ENCODE data around the gene PCK2.

Gene PCK2

DNA sequence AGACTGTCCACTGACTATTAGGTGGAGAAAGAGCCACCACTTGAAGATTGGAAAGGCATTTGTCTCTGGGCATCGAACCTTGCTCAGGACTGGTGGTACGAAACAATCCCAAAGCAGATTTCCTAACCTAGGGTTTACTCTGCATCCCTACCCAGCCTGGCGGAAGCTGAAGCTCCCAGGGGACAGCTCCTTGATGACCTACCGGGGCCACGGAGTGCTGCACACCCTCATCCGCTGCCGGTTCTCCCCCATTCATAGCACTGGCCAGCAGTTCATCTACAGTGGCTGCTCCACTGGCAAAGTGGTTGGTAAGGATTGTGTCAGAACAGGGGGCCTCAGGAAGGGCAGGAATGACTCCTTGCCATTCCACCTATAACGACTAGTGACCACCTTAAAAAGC lies 27.1 kb downstream of the PCK2 start:
- FAIRE-seq, result no peak

DNA sequence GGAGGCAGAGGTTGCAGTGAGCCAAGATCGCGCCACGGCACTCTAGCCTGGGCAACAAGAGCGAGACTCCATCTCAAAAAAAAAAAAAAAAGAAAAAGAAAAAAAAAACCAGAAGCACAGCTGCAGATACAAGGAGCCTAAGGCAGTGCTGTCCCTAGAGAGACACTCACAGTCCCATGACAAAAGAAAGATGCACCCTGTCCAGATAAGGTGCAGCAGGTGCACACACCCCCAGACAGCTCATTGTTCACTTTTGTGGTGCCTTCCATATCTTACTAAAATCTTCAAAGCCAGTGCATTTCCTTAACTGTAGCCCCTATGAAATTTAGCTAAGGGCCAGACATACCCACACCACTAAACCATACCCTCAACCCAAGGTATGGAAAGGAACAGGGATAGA lies 28.3 kb downstream of the PCK2 start:
- no peak for FAIRE-seq

DNA sequence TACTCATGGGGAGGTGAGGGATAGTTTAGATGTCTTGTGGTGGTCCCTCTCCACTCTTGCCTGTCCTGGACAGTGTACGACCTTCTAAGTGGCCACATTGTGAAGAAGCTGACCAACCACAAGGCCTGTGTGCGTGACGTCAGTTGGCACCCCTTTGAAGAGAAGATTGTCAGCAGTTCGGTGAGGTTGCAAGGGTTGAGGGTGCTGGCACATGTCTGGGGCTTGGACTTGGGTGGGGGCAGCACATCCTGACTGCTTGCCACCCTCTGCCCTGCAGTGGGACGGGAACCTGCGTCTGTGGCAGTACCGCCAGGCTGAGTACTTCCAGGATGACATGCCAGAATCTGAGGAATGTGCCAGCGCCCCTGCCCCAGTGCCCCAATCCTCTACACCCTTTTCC lies 28.8 kb downstream of the PCK2 start:
- no peak for FAIRE-seq

DNA sequence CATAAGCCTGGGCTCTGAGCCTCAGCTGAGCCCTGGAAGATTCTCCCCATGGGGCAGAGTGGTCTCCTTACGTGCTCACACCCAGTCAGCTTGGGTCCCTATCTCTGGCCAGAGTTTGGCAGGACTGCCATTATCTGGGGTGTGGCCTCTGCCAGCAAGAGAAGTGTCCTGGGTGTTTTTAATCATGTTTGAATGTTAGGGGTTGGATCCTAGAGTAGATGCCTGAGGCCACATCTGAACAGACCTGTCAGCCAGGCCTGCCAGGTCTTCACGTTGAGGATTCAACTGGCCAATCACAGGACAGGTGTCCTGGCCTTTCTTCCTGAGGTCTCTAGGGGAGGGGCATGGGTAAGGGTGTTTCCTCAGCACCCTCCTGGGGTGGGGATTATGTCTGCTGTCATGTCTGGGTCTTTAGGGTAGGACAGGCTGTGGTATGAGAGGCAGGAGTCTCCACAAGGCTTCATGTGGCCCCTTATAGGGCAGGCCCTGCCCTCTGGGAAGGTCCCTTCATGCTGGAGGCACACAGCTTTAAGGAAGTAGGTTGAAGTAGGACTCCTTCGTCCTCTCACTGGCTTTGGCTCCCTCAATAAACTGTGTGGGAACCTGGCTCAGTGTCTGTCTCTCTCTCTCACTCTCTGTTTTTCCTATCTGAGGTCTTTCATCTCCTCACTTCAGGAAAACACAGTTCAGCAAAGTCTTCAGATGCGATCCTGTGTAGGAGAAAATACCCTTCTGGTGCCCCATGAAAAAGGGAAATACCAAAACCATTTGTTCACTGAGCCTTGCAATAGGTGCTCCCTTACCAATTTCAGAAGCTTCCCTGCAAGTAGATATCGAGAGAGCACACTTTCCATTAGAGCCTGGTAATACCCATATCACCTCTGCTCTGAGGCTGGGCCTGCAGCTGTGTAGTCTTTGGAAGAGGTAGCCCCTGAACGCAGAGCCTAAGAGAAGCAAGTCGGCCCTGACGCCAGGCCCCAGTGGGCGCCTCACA lies 29.6 kb downstream of the PCK2 start:
- FAIRE-seq, result no peak

DNA sequence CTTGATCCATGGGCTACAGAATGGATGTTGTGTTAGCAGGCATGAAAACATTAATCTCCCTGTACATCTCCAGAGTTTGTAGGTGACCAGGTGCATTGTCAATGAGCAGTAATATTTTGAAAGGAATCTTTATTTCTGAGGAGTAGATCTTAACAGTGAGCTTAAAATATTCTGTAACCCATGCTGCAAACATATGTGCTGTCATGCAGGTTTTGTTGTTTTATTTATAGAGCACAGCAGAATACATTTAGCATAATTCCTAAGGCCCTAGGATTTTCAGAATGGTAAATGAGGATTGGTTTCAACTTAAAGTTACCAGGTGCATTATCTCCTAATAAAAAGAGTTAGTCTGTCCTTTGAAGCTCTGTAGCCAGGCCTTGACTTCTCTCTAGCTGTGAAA lies 32.8 kb downstream of the PCK2 start:
- FAIRE-seq, result no peak

DNA sequence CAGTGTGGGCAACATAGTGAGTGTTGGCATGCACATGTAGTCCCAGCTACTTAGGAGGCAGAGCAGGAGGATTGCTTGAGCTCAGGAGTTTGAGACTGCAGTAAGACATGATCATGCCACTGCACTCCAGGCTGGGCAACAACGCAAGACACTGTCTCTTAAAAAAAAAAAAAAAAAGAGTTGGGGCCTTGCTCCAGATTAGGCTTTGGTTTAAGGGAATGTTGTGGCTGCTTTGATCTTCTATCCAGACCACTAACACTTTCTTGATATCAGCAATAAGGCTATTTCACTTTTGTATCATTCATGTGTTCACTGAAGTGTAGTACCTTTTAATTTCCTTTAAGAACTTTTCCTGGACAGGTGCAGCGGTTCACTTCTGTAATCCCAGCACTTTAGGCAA lies 33.6 kb downstream of the PCK2 start:
- no peak for FAIRE-seq

DNA sequence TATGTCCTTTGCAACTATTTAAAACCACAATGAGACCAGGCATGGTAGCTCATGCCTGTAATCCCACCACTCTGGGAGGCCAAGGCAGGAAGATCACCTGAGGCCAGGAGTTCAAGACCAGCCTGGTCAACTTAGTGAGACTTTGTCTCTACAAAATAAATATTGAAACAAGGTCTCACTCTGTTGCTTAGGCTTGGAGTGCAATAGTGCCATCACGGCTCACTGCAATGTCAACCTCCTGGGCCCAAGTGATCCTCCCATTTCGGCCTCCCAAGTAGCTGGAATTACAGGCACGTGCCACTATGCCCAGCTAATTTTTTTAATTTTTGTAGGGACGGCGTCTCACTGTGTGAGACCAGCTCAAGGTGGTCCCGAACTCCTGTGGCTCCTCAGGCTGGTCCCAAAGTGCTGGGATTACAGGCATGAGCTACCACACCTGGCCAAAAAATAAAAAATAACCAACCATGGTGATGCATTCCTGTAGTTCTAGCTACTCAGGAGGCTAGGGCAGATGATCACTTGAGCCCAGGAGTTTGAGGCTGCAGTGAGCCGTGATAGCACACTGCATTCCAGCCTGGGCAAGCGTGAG lies 35.4 kb downstream of the PCK2 start:
- no peak for FAIRE-seq

DNA sequence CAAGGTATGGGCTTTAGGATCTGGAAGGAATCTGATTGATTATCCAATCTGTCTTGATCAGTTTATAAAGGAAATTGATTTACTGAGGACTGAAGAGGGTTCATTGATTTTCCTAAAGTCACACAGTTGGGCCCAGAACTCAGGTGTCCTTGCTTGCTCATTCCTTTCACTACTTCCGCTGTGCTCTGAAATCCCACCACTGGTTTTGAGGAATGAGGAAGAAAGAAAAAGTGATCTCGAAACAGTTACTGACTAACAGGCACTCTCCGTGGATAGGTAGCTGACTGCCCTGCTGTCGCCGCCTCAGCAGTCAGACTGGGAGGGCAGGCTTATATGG lies 36.2 kb downstream of the PCK2 start, which contains the start of gene FITM1:
Gene FITM1 (plus strand): TSS at position 280 of the 337 bp plus-strand sequence. CDS start 905 bp downstream, outside the sequence.
- FAIRE-seq, result no peak

DNA sequence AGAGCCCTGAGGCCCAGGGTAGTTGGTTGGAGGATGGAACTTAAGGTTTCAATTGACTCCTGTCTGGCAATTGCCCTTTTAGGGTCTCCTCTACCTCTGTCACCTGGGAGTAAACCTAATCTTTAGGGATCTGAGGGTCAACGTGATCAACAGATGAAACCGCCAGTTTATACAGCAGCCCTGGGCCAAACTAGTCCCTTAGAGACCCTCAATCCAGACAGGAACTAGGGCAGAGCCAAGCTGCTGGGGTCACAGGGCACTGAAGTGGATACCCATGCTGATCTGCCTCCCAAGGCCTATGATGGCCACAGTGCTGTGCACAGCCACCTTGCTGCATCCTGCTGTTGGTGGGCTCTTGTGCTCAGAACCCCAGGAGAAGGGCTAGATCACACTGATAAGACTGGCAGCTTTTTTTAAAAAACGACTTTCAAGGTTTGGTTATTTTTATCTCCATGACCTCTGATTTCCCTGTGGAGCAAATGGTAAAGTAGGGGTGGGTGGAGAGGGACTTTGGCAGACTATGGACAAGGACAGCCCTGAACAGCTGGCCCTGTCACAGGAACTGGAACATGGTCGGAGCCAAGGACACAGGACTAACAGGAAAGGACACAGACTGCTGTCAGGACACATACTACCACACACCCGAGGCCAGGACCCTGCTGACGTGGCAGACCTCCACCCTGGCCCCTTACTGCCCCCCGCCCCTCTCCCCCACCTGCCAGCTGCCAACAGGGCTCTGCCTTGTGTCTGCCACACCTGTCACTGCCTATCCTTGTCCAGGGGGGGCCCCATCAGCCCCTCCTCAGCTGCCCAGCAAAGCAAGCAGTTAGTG lies 36.8 kb downstream of the PCK2 start:
- FAIRE-seq, result no peak

DNA sequence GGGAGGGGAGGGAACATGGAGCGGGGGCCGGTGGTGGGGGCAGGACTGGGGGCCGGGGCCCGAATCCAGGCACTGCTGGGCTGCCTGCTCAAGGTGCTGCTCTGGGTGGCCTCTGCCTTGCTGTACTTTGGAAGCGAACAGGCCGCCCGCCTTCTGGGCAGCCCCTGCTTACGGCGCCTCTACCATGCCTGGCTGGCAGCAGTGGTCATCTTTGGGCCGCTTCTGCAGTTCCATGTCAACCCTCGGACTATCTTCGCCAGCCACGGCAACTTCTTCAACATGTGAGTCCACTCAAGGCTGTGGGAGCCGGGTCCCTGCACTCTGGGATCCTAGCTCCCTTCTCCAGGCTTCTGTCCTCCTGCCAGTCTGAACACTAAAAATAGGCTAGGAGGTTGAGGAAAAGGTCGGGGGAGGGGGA lies 37.4 kb downstream of the PCK2 start:
- FAIRE-seq, result no peak

DNA sequence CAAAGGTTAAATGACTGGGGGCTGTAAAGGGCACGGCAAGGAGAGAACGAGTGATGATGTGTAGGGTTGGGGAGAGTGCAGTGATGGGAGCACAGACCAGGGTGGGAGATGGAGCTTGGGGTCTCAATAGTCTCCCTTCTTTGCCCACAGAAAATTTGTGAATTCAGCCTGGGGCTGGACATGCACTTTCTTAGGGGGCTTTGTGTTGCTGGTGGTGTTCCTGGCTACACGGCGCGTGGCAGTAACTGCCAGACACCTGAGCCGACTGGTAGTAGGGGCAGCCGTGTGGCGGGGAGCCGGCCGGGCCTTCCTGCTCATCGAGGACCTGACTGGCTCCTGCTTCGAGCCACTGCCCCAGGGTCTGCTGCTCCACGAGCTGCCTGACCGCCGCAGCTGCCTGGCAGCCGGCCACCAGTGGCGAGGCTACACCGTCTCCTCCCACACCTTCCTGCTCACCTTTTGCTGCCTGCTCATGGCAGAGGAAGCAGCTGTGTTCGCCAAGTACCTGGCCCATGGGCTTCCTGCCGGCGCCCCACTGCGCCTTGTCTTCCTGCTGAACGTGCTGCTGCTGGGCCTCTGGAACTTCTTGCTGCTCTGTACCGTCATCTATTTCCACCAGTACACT lies 38.1 kb downstream of the PCK2 start:
- no peak for FAIRE-seq

DNA sequence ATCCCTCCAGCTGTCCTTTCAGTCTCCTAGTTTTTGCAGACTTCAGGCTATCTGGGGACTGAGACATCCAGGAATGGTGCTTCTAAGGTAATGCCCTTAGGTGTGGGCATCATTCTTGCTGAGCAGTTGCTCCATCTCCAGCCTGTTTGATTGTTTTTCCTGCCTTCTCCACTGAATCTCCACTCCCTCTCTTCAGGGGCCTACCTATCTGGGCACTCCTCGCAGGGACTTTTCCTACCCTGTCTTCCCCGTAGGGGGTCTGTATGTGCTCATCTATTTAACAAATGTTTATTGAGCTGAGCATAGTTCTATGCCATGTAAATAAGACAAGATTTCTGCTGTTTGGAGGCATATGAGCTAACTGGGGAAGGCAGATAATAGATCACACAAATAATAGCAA lies 38.9 kb downstream of the PCK2 start:
- FAIRE-seq, result no peak

DNA sequence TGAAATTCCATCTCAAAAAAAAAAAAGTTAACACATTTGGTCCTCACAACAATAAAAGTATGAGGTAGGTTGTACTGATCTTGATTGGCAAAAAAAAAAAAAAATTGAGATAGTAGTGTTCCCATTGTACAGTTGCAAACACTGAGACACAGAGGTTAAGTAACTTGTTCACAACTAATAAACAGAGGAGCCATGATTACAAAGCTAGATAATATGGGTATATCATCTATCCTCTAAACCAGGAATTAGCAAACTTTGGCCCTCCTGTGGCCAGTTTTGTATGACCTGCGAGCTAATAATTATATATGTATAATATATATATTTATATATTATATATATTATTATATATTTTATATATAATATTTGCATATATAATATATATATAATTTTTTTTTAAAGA lies 39.6 kb downstream of the PCK2 start:
- FAIRE-seq, result peak; percentile 23

DNA sequence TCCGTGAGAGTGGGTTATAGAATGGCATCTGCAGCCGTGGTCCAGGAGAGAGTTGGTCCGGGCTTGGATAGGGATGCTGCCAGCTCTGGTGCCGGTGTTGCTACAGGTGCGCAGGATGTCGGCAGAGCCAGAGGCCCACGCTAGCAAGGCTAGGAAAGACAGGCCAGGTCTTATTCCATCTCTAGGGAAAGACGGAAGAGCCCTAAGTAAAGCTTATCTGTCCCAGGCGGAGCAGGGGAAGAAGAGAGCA lies 41.4 kb downstream of the PCK2 start:
- no peak for FAIRE-seq

DNA sequence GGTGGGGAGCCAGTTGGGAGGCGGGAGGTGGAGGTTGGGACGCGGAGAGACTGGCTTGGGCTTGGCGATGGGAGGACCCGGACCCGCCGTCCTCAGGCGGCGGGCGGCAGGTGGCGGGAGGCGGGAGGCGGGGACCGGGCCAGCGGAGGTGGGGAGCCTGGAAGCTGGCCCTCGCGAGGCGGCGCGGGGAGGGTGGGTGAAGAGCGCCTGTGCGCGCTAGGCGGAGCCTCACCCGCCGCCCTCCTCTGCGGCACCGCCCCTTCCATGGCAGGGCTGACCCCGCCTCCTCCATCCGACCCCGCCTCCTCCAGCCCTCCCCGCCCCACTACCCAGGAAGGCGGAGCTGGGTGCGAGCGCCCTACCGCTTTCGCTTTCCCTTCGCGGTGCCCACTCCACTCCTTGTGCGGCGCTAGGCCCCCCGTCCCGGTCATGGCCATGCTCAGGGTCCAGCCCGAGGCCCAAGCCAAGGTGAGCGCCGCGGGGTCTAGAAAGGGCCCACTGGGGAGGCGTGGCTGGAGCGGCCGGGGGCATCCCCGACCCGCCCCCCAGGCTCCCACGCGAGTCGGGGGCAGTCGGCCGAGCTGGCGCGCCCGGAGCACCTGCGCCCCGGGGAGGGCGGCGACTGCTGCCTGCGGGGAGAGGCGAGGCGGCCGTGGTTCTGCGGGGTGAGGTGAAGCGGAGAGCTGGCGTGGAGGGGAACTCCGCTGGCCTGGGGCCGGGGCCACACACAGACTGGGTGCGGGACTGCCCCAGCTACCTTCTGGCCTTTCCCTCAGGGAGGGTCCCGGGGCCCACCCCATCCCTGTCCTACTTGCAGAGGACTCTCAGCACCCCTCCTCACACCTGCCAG lies 41.9 kb downstream of the PCK2 start, which contains the start of gene PSME1:
Gene PSME1 (plus strand): TSS at position 361 of the 850 bp plus-strand sequence. CDS start 69 bp downstream, at position 430.
- no peak for FAIRE-seq

DNA sequence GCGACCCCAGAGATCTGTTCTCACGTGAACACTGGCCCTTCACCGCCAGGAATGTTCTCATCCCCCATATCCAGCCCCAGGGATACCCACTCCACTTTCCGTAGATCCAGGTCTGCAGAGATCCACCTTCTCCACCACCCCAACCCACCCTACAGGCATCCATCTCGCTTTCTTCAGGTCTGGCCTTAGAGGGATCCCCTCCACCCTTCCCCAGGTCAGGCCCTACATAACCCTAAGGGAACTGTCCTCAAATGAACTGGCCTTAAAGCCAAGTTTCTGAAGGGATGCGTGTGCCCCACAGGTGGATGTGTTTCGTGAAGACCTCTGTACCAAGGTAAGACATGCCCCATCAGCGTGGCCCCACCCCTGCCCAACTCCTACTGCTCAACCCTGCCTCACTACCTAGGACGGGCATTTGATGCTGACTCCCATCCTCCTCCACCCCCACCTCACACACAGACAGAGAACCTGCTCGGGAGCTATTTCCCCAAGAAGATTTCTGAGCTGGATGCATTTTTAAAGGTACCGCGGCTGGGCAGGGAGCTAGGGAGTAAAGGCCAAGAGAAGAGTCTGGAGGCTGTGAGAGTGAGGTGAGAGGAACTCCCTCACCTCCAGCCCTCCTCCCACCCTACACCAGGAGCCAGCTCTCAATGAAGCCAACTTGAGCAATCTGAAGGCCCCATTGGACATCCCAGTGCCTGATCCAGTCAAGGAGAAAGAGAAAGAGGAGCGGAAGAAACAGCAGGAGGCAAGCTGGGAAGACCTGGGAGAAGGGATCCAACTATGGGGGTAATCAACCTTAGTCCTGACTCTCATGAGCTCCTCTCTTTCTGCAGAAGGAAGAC lies 42.8 kb downstream of the PCK2 start:
- no peak for FAIRE-seq

DNA sequence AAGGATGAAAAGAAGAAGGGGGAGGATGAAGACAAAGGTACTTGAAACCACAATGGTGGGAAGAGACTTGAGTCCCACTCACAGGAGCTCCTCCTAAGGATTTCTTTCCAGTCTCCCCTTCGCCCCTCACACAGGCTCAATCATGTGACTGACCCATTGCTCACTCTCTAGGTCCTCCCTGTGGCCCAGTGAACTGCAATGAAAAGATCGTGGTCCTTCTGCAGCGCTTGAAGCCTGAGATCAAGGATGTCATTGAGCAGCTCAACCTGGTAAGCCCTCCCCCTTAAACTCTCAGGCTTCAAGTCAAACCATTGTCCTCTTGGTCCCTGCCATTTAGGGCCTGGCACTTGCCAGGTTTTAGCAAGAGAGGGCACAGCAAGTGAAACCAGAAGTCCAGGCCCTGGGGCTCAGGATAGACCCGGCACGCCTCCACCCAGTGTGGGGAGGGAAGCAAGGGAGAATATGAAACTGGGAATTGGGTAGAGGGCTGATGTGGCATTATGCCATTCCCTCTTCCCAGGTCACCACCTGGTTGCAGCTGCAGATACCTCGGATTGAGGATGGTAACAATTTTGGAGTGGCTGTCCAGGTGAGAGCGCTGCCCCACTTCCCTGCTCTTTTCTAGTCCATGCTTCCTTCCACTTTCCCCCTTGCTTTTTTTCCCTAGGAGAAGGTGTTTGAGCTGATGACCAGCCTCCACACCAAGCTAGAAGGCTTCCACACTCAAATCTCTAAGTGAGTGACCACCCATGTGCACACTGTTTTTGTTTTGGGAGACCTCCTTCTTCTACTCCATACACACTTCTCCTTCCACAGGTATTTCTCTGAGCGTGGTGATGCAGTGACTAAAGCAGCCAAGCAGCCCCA lies 43.7 kb downstream of the PCK2 start:
- FAIRE-seq, result no peak

DNA sequence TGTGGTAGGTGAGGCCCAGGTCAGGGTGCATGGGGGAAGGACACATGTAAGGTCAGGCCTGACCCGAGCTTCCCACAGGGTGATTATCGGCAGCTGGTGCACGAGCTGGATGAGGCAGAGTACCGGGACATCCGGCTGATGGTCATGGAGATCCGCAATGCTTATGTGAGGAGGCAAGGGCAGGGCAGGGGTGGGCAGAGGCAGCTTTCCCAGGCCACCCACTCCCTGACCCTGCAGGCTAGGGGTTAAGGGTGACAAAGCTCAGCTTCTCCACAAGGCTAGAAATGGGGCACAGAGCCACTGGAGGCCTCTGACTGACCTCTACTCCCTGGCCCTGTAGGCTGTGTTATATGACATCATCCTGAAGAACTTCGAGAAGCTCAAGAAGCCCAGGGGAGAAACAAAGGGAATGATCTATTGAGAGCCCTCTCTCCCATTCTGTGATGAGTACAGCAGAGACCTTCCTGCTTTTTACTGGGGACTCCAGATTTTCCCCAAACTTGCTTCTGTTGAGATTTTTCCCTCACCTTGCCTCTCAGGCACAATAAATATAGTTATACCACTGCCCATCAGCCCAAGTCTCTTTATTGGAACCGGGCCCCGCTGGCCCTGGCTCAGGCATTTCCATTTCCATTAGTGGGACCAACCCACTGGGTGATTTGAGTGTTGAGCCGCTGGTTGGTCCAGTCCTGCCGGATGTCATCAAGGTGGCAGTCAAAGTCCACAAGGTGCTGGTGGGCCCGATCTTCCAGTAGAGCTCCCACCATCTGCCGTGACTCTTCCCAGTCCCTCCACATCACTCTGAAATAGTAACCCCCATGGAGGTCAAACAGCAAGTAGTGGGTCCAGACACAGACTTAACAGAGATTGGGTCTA lies 44.5 kb downstream of the PCK2 start:
- FAIRE-seq, result no peak

DNA sequence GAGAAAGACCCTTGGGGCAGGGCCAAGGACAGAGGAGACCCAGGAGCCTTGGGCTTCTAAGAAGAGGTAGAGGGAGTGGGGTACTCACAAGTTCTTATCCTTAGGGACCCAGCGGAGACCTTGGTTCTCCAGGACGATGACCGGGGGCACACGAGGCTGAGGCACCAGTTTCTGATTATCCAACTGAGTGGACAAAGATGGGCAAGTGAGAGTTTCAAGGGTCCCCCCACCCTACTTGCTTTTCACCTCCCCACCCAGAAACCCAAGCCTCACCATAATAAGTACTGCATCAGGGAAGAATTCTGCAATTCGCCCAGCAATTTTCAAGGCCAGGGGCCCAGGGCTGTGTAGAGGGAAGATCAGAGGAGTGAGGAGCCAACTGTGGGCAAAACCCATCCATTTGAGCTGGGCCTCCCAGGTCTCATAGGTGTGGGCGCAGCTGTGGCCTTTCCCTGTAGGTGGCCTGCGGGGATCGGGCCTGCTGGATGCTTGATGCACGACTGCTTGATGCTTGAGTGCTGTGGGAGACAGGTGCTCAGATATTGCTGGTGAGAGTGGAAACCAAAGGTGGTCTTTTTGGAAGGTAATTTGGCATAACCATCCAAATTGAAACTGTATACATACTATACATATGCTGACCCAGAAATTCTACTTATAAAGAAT lies 45.3 kb downstream of the PCK2 start:
- FAIRE-seq, result no peak

All from A204.1 (cell line).